H1 (cell line): ENCODE data around the gene DNAJB13. TPM values are rescaled to one million over a fixed set of nuclear protein-coding genes. Genes with fewer than 3 reads are reported as not detected.

Source experiments
- CTCF ChIA-PET: fragments of 300-600 bp; sonication (Branson Sonifier 250); formaldehyde crosslinking; loops from one replicate; lab custom pipeline; 2021; ENCODE audit not compliant: partially characterized antibody; lab: Charles Lee
- POLR2A ChIA-PET: fragments of 300-600 bp; sonication (Branson Sonifier 250); formaldehyde crosslinking; loops from one replicate; lab custom pipeline; 2021; ENCODE audit warnings: inconsistent platforms; ENCODE audit not compliant: partially characterized antibody; lab: Charles Lee
- DNase-seq, 2 experiments: peaks; one replicate each; pipeline versions ENCODE4 v3.0.0 to v3.0.0-alpha.2; 2010 to 2022; ENCODE audit warnings: low spot score in 2 of 2, low read depth in 1 of 2, mixed read lengths in 1 of 2
- FAIRE-seq: peaks from 2 replicates; lab custom pipeline; 2011; peaks lifted over from hg19 to GRCh38; lab: Jason Lieb, UNC
- H2AFZ ChIP-seq: 2 replicates; pipeline ENCODE4 v1.8.1; 2012; ENCODE audit warnings: low read length, inconsistent platforms
- H2AK5ac ChIP-seq: 2 replicates; pipeline ENCODE4 v1.6.1; 2013; ENCODE audit warnings: low read depth, low read length
- H2BK120ac ChIP-seq: replicated peaks from 2 replicates; pipeline ENCODE3; 2013; ENCODE audit warnings: low read depth, low read length, inconsistent platforms
- H2BK12ac ChIP-seq: 2 replicates; pipeline ENCODE4 v1.6.1; 2013; ENCODE audit warnings: low read depth, low read length
- H2BK15ac ChIP-seq: 2 replicates; pipeline ENCODE4 v1.6.1; 2013; ENCODE audit warnings: low read length
- H2BK20ac ChIP-seq: 2 replicates; pipeline ENCODE4 v1.6.1; 2013; ENCODE audit warnings: low read length
- H2BK5ac ChIP-seq: 2 replicates; pipeline ENCODE4 v1.6.1; 2013; ENCODE audit warnings: low read depth, low read length
- H3K14ac ChIP-seq: 2 replicates; pipeline ENCODE4 v1.6.1; 2013; ENCODE audit warnings: inconsistent platforms; ENCODE audit not compliant: insufficient read length
- H3K18ac ChIP-seq: 2 replicates; pipeline ENCODE4 v1.6.1; 2013; ENCODE audit warnings: low read length; ENCODE audit errors: extremely low read depth
- H3K23ac ChIP-seq: 2 replicates; pipeline ENCODE4 v1.6.1; 2013; ENCODE audit warnings: inconsistent platforms; ENCODE audit not compliant: insufficient read length
- H3K23me2 ChIP-seq: 2 replicates; pipeline ENCODE4 v1.6.1; 2013; ENCODE audit warnings: low read depth, low read length
- H3K27ac ChIP-seq: 2 replicates; pipeline ENCODE4 v1.6.1; 2011; ENCODE audit warnings: low read depth, low read length, inconsistent platforms
- H3K27me3 ChIP-seq, 4 experiments: replicated peaks in 1 of 4; 1 replicate in 1 of 4; 2 replicates in 3 of 4; pipeline versions ENCODE4 v1.6.1 to v1.8.1; 2011 to 2013; ENCODE audit warnings: low read length in 3 of 4, mild to moderate bottlenecking in 3 of 4, inconsistent platforms in 2 of 4, mixed read lengths in 2 of 4, moderate library complexity in 1 of 4; ENCODE audit not compliant: control insufficient read depth in 3 of 4, insufficient read depth in 3 of 4; ENCODE audit errors: extremely low read depth in 1 of 4
- H3K36me3 ChIP-seq, 4 experiments: 2 replicates each; pipeline versions ENCODE4 v1.6.1 to v1.8.1; 2011 to 2013; ENCODE audit warnings: mild to moderate bottlenecking in 4 of 4, low read length in 3 of 4, moderate library complexity in 2 of 4, control low read depth in 1 of 4, inconsistent platforms in 1 of 4; ENCODE audit not compliant: insufficient read depth in 4 of 4, control insufficient read depth in 2 of 4
- H3K4ac ChIP-seq: replicated peaks from 2 replicates; pipeline ENCODE3; 2013; ENCODE audit warnings: low read length, low read depth, mixed read lengths, inconsistent platforms; ENCODE audit not compliant: insufficient read length
- H3K4me1 ChIP-seq, 4 experiments: replicated peaks in 1 of 4; 1 replicate in 1 of 4; 2 replicates in 3 of 4; pipeline versions ENCODE4 v1.6.1 to v1.8.1; 2011 to 2013; ENCODE audit warnings: low read length in 3 of 4, inconsistent platforms in 2 of 4, mixed read lengths in 1 of 4; ENCODE audit not compliant: insufficient read depth in 4 of 4, control insufficient read depth in 3 of 4
- H3K4me2 ChIP-seq, 2 experiments: 2 replicates each; pipeline versions ENCODE4 v1.6.1 to v1.8.1; 2011 to 2013; ENCODE audit warnings: low read depth in 2 of 2, low read length in 2 of 2, control low read depth in 1 of 2, inconsistent platforms in 1 of 2, mild to moderate bottlenecking in 1 of 2; ENCODE audit not compliant: insufficient read depth in 1 of 2
- H3K4me3 ChIP-seq, 4 experiments: fragments of 200-600, 300-600 bp in 1 of 4; sonication (generic), shearing (Covaris generic), sonication (Bioruptor Twin) in 1 of 4; 2 replicates each; pipeline versions ENCODE4 v1.5.1 to v1.8.1; 2011 to 2016; ENCODE audit warnings: low read length in 4 of 4, low read depth in 3 of 4, control low read depth in 2 of 4, inconsistent platforms in 2 of 4, mild to moderate bottlenecking in 2 of 4, mixed read lengths in 1 of 4, moderate library complexity in 1 of 4; ENCODE audit not compliant: insufficient read depth in 2 of 4; ENCODE audit errors: extremely low read depth in 1 of 4
- H3K56ac ChIP-seq: replicated peaks from 2 replicates; pipeline ENCODE3; 2013; ENCODE audit warnings: low read depth, mild to moderate bottlenecking, mixed read lengths, low read length, inconsistent platforms; ENCODE audit not compliant: insufficient read length
- H3K79me1 ChIP-seq: 2 replicates; pipeline ENCODE4 v1.6.1; 2013; ENCODE audit warnings: low read depth, low read length, control low read depth
- H3K79me2 ChIP-seq, 2 experiments: 2 replicates each; pipeline versions ENCODE4 v1.6.1 to v1.8.1; 2012 to 2013; ENCODE audit warnings: low read length in 2 of 2, mild to moderate bottlenecking in 2 of 2, inconsistent platforms in 1 of 2; ENCODE audit not compliant: insufficient read depth in 2 of 2, control insufficient read depth in 1 of 2
- H3K9ac ChIP-seq, 4 experiments: replicated peaks in 1 of 4; 1 replicate in 1 of 4; 2 replicates in 3 of 4; pipeline versions ENCODE4 v1.6.1 to v1.8.1; 2011 to 2013; ENCODE audit warnings: low read depth in 3 of 4, low read length in 3 of 4, control low read depth in 2 of 4, mild to moderate bottlenecking in 2 of 4, moderate library complexity in 2 of 4, inconsistent platforms in 1 of 4; ENCODE audit errors: extremely low read depth in 1 of 4
- H3K9me3 ChIP-seq, 2 experiments: 2 replicates each; pipeline versions ENCODE4 v1.6.1 to v1.8.1; 2012 to 2013; ENCODE audit warnings: mild to moderate bottlenecking in 2 of 2, moderate library complexity in 2 of 2, control low read depth in 1 of 2, inconsistent platforms in 1 of 2, low read depth in 1 of 2, low read length in 1 of 2, mixed read lengths in 1 of 2; ENCODE audit not compliant: insufficient read depth in 2 of 2
- H4K20me1 ChIP-seq, 2 experiments: replicated peaks in 1 of 2; 2 replicates each; pipeline versions ENCODE3 to v1.8.1; 2011 to 2013; ENCODE audit warnings: inconsistent platforms in 2 of 2, low read length in 2 of 2, mild to moderate bottlenecking in 1 of 2; ENCODE audit not compliant: insufficient read depth in 2 of 2, control insufficient read depth in 1 of 2
- H4K5ac ChIP-seq: 2 replicates; pipeline ENCODE4 v1.6.1; 2013; ENCODE audit warnings: low read length, low read depth, mixed read lengths, inconsistent platforms; ENCODE audit not compliant: insufficient read length
- H4K8ac ChIP-seq: 2 replicates; pipeline ENCODE4 v1.8.0; 2013; ENCODE audit warnings: mild to moderate bottlenecking, moderate library complexity, low read length, inconsistent platforms; ENCODE audit not compliant: insufficient read depth; ENCODE audit errors: extremely low read depth
- H4K91ac ChIP-seq: replicated peaks from 2 replicates; pipeline ENCODE3; 2013; ENCODE audit warnings: low read length, mixed read lengths, inconsistent platforms; ENCODE audit not compliant: insufficient read length
- ATF3 ChIP-seq: IDR thresholded peaks from 2 replicates; pipeline ENCODE4 v1.6.1; 2011; ENCODE audit warnings: low read depth, mild to moderate bottlenecking, low read length; ENCODE audit not compliant: insufficient read depth
- CREB1 ChIP-seq: IDR thresholded peaks from 2 replicates; pipeline ENCODE4 v1.6.1; 2012; ENCODE audit warnings: inconsistent platforms
- EGR1 ChIP-seq: IDR thresholded peaks from 2 replicates; pipeline ENCODE4 v1.6.1; 2011; ENCODE audit warnings: low read depth, low read length, borderline replicate concordance
- MAX ChIP-seq: IDR thresholded peaks from 2 replicates; pipeline ENCODE4 v1.6.1; 2012; ENCODE audit warnings: inconsistent platforms
- PHF8 ChIP-seq: fragments of 200-600 bp; sonication (generic); conservative IDR thresholded peaks from 2 replicates; pipeline ENCODE4 v1.7.1; 2012; ENCODE audit warnings: low read depth, mild to moderate bottlenecking, inconsistent platforms, low read length, moderate library complexity
- RBBP5 ChIP-seq: IDR thresholded peaks from 2 replicates; pipeline ENCODE4 v1.7.1; 2012; ENCODE audit warnings: low read depth, mild to moderate bottlenecking, inconsistent platforms, low read length, moderate library complexity, borderline replicate concordance
- SIN3A ChIP-seq, 2 experiments: IDR thresholded peaks in 1 of 2; conservative IDR thresholded peaks in 1 of 2; 2 replicates each; pipeline ENCODE4 v1.6.1; 2011 to 2012; ENCODE audit warnings: low read length in 2 of 2, improper control_type of control experiment in 1 of 2, low read depth in 1 of 2, mild to moderate bottlenecking in 1 of 2
- SP1 ChIP-seq: IDR thresholded peaks from 2 replicates; pipeline ENCODE4 v1.6.1; 2011; ENCODE audit warnings: low read depth, low read length
- WGBS, 2 experiments: shearing (Covaris generic) in 1 of 2; methylation state at CpG; one replicate each; pipeline versions ENCODE4 v1.1.6 to v1.1.7; 2013 to 2015; ENCODE audit warnings: low lambda C conversion rate in 2 of 2, mixed read lengths in 2 of 2, inconsistent platforms in 1 of 2, low coverage in 1 of 2, missing lambda C conversion rate in 1 of 2; ENCODE audit not compliant: insufficient replicate concordance in 2 of 2, insufficient coverage in 1 of 2, insufficient read length in 1 of 2; ENCODE audit errors: extremely low coverage in 1 of 2, missing lambda C conversion rate in 1 of 2; 5-methylcytosine and 5-hydroxymethylcytosine counted together
- polyA plus RNA-seq, 7 experiments: library from polyadenylated mRNA; depleted of rRNA in 3 of 7; stranded (reverse) in 5 of 7; unstranded in 2 of 7; fragments of >200 nt in 5 of 7; fragments of 200-250 nt in 2 of 7; gene quantifications; 1 replicate in 5 of 7; 2 replicates in 1 of 7; 4 replicates in 1 of 7; pipeline versions ENCODE4 v1.2.1 to v1.2.3, GENCODE V29; 2011 to 2013; ENCODE audit warnings: missing spikeins in 2 of 7, mixed read lengths in 2 of 7
- total RNA-seq: library from RNA; stranded (reverse); fragmentation: NEBNext Ultra II Directional; extraction: Animal tissue kit (Norgen Biotek cat#: 25700); gene quantifications from 2 replicates; pipeline ENCODE4 v1.2.1, GENCODE V29; 2021

Gene DNAJB13
- total and polyA plus RNA-seq, 2 of the 8 experiments (the other 6 are each of a cell fraction or from before 2014, with no cell fraction given): 0.27 TPM; not detected in 1

GRCh38 chr11:73982990-73983740 lies 32.3 kb downstream of the DNAJB13 start:
- H3K79me2 ChIP-seq: peaks cover 0 to 6% of the 10 kb centered on the region in 2 experiments; a peak in 1 of 4 replicates
- H3K56ac ChIP-seq: peak overlapping the region; percentile 85
- H3K9ac ChIP-seq: peak overlapping the region in 3 of 4 experiments; percentile 77 to 86 (median 81); a peak in 6 of 7 replicates
- FAIRE-seq (no peak), DNase-seq (peak; percentile 74 to 91)
- H2BK20ac ChIP-seq: peak overlapping the region; percentile 93; the same call in 1 of the 2 replicates
- 4% methylated on average over 48 of the region's 56 CpGs; no CpG with 5 or more reads in 1 of the 2 experiments for WGBS, 2 experiments
- H4K5ac ChIP-seq: peak overlapping the region; percentile 87
- H3K27me3 ChIP-seq: peaks cover 0 to 2% (median 0%) of the 10 kb centered on the region in 4 experiments; a peak in 2 of 7 replicates
- H2BK120ac ChIP-seq: peak overlapping the region; percentile 76
- H3K36me3 ChIP-seq: peaks cover 2 to 30% (median 8%) of the 10 kb centered on the region in 4 experiments; a peak in 5 of 8 replicates
- H3K23ac ChIP-seq: no peak overlapping the region
- H3K9me3 ChIP-seq: no peaks in the 10 kb centered on the region
- peak overlapping the region; percentile 100; the same call in 1 of the 2 replicates for H2BK15ac ChIP-seq
- peak overlapping the region; percentile 75 for H3K27ac ChIP-seq
- peak overlapping the region; percentile 100 for H3K18ac ChIP-seq
- ChIA-PET POLR2A (interaction anchor here (0.9 to 6.8 kb wide), 5 partner anchors 13 to 190 kb away, joined by 4 to 94 read pairs (median 11); no protein-coding TSS in a partner anchor), CTCF (interaction anchor here (0.7 to 1.2 kb wide), 2 partner anchors 11 to 14 kb away, joined by 3 to 5 read pairs; no protein-coding TSS in a partner anchor)
- peak overlapping the region; percentile 71 to 96 (median 79) for H3K4me3 ChIP-seq
- 0 out of 2 replicates have a peak overlapping the region, but pooled peaks have one; percentile 77 for H2AK5ac ChIP-seq
- peak overlapping the region; percentile 97; the same call in 1 of the 2 replicates for H2BK12ac ChIP-seq
- H3K4ac ChIP-seq: peak overlapping the region; percentile 99
- peaks cover 10% of the 10 kb centered on the region for H3K23me2 ChIP-seq
- H4K91ac ChIP-seq: peak overlapping the region; percentile 95
- H3K14ac ChIP-seq: peak overlapping the region; percentile 25
- peaks cover 0 to 4% of the 10 kb centered on the region in 2 experiments for H4K20me1 ChIP-seq
- peak overlapping the region; percentile 94 for H4K8ac ChIP-seq
- peak overlapping the region; percentile 96 for H2AFZ ChIP-seq
- peak overlapping the region; percentile 96 for H2BK5ac ChIP-seq
- H3K4me1 ChIP-seq: peaks cover 7 to 18% (median 10%) of the 10 kb centered on the region in 4 experiments
- H3K4me2 ChIP-seq: peak overlapping the region; percentile 86 to 100
- peaks cover 2% of the 10 kb centered on the region; the same call in 1 of the 2 replicates for H3K79me1 ChIP-seq
- TF ChIP-seq EGR1 (no peak), CREB1 (peak; percentile 21; the same call in 1 of the 2 replicates), ATF3 (no peak), MAX (peak; percentile 93), RBBP5 (peak; percentile 87), SP1 (peak; percentile 66), PHF8 (0 out of 2 replicates have a peak, but pooled peaks have one; percentile 33), SIN3A (conservative IDR thresholded peaks at IDR 0.05 in 1 of 2, IDR thresholded peaks at IDR 0.05 in 1 of 2; ENCODE audit: low read depth in 1 of 2, low read length in 2 of 2) (0 out of 4 replicates have a peak, but pooled peaks of 1 of the 2 experiments have one; percentile 10)
